ENCODE data around the gene TNFRSF1B. TPM values are rescaled to one million over a fixed set of nuclear protein-coding genes. Genes with fewer than 3 reads are reported as not detected.
A peak's percentile ranks its signal among the peaks of the same experiment; 100 is the strongest.

TNFRSF1B gene
- total RNA-seq, 1 donor from 2014 or later: 67.0 TPM

- Histone ChIP-seq H3K4me1 (peaks cover 85% of the 10 kb centered on the region), H3K27ac (peak overlapping the region; percentile 78), H3K27me3 (ENCODE audit: low read depth) (no peaks in the 10 kb centered on the region), H3K9me3 (no peaks in the 10 kb centered on the region), H3K36me3 (no peaks in the 10 kb centered on the region), H3K4me3 (no peak overlapping the region)
- TF ChIP-seq CTCF (IDR thresholded peaks at IDR 0.05): no peak
- DNase-seq (no peak), ATAC-seq (no peak)
- intact Hi-C loops (cut with DNase I): no loop called here
Measured at GRCh38 chr1:12146343-12147112, 20.3 kb upstream of the TNFRSF1B start.

GRCh38 chr1:12147201-12147701 lies 19.5 kb upstream of the TNFRSF1B start:
- Histone ChIP-seq H3K27ac (peak overlapping the region; percentile 78), H3K4me1 (peaks cover 91% of the 10 kb centered on the region), H3K4me3 (no peak overlapping the region), H3K36me3 (no peaks in the 10 kb centered on the region), H3K27me3 (ENCODE audit: low read depth) (no peaks in the 10 kb centered on the region), H3K9me3 (no peaks in the 10 kb centered on the region)
- ATAC-seq (no peak), DNase-seq (no peak)
- TF ChIP-seq CTCF (IDR thresholded peaks at IDR 0.05): no peak
- intact Hi-C loops (cut with DNase I): no loop called here

GRCh38 chr1:12148160-12148957 lies 18.4 kb upstream of the TNFRSF1B start:
- no peak for DNase-seq
- no peak for TF ChIP-seq CTCF (IDR thresholded peaks at IDR 0.05)
- H3K9me3 ChIP-seq: no peaks in the 10 kb centered on the region
- H3K27me3 ChIP-seq (ENCODE audit: low read depth): no peaks in the 10 kb centered on the region
- ATAC-seq: no peak
- H3K4me1 ChIP-seq: peaks cover 91% of the 10 kb centered on the region
- H3K36me3 ChIP-seq: no peaks in the 10 kb centered on the region
- intact Hi-C loops (cut with DNase I): no loop called here
- no peak overlapping the region for H3K4me3 ChIP-seq
- peak overlapping the region; percentile 78 for H3K27ac ChIP-seq

GRCh38 chr1:12148958-12149790 lies 17.6 kb upstream of the TNFRSF1B start:
- H3K36me3 ChIP-seq: no peaks in the 10 kb centered on the region
- DNase-seq (no peak), ATAC-seq (no peak)
- H3K4me1 ChIP-seq: peaks cover 88% of the 10 kb centered on the region
- intact Hi-C loops (cut with DNase I): no loop called here
- no peak overlapping the region for H3K4me3 ChIP-seq
- H3K9me3 ChIP-seq: no peaks in the 10 kb centered on the region
- H3K27ac ChIP-seq: peak overlapping the region; percentile 78
- TF ChIP-seq CTCF (IDR thresholded peaks at IDR 0.05): no peak
- no peaks in the 10 kb centered on the region for H3K27me3 ChIP-seq (ENCODE audit: low read depth)

GRCh38 chr1:12149791-12150175 lies 17.0 kb upstream of the TNFRSF1B start:
- no peak for ATAC-seq
- intact Hi-C loops (cut with DNase I): no loop called here
- Histone ChIP-seq H3K9me3 (no peaks in the 10 kb centered on the region), H3K4me1 (peaks cover 82% of the 10 kb centered on the region), H3K27ac (peak overlapping the region; percentile 78), H3K36me3 (no peaks in the 10 kb centered on the region), H3K4me3 (no peak overlapping the region), H3K27me3 (ENCODE audit: low read depth) (no peaks in the 10 kb centered on the region)
- TF ChIP-seq CTCF (IDR thresholded peaks at IDR 0.05): no peak
- no peak for DNase-seq

Measured in lower lobe of right lung (tissue), 2 donors.